Neural progenitor cell (in vitro differentiated cells): Measurements from ENCODE around the gene SYTL1.

ENCODE experiments used
- CTCF ChIP-seq: fragments of 200-600 bp; sonication (generic); IDR thresholded peaks from 2 replicates; pipeline ENCODE4 v1.5.1; 2017; ENCODE audit warnings: antibody characterized with exemption, mild to moderate bottlenecking
- EZH2 ChIP-seq: fragments of 200-600 bp; sonication (generic); IDR thresholded peaks from 2 replicates; pipeline ENCODE4 v1.6.1; 2017; ENCODE audit warnings: antibody characterized with exemption, mild to moderate bottlenecking, moderate library complexity
- EZH2phosphoT487 ChIP-seq: fragments of 200-600 bp; sonication (generic); IDR thresholded peaks from 2 replicates; pipeline ENCODE4 v1.6.1; 2017; ENCODE audit warnings: antibody characterized with exemption

GRCh38 chr1:27348861-27349783 lies 7.3 kb downstream of the SYTL1 start:
- TF ChIP-seq CTCF (no peak), EZH2phosphoT487 (no peak), EZH2 (no peak)
